ENCODE results near the gene NR4A3. TPM values are rescaled to one million over a fixed set of nuclear protein-coding genes. Genes with fewer than 3 reads are reported as not detected.
A peak's percentile ranks its signal among the peaks of the same experiment; 100 is the strongest.

Gene NR4A3
- total and polyA plus RNA-seq, 11 donors: 1.5 to 27.8 (median 9.9) TPM

GRCh38 chr9:99823681-99824377, 2.1 kb downstream of the NR4A3 start:
- TF ChIP-seq CTCF (IDR thresholded peaks at IDR 0.05) (no peak), POLR2A (IDR thresholded peaks at IDR 0.05) (no peak)
- DNase-seq: peak; percentile 39 to 73 (median 51)
- no peak for ATAC-seq
- WGBS, 4 donors: 1 to 2% (median 1%) methylated on average over 32 to 47 of the region's 47 CpGs
- H3K27me3 ChIP-seq: peaks cover 5 to 49% (median 11%) of the 10 kb centered on the region in 9 donors
- peaks cover 0 to 7% (median 0%) of the 10 kb centered on the region in 9 donors for H3K36me3 ChIP-seq
- intact Hi-C loops (cut with DNase I): loop anchor here in 9 of 10 donors (5.0 to 10.0 kb wide), 10 partner anchors 83 to 602 kb away; partner anchors contain the start of genes STX17 (in 6 of the 9), ALG2 (in 2 of the 9), SEC61B (in 2 of the 9) and MSANTD3 (in 1 of the 9)
- peak overlapping the region; percentile 46 to 95 (median 88) for H3K4me3 ChIP-seq
- peaks cover 0 to 34% (median 15%) of the 10 kb centered on the region in 12 donors for H3K4me1 ChIP-seq
- H3K27ac ChIP-seq: peak overlapping the region in 8 of 12 donors; percentile 97 to 100 (median 99)
- H3K9me3 ChIP-seq: no peaks in the 10 kb centered on the region

- peak overlapping the region in 3 of 12 donors; percentile 98 to 100 (median 99) for H3K27ac ChIP-seq
Measured at GRCh38 chr9:99824378-99825171, 2.9 kb downstream of the NR4A3 start.

GRCh38 chr9:99825172-99826046, 3.7 kb downstream of the NR4A3 start:
- ATAC-seq: no peak
- Histone ChIP-seq H3K9me3 (no peaks in the 10 kb centered on the region), H3K27ac (no peak overlapping the region), H3K4me3 (peak overlapping the region in 10 of 12 donors; percentile 66 to 95 (median 88)), H3K4me1 (peaks cover 0 to 31% (median 12%) of the 10 kb centered on the region in 12 donors), H3K27me3 (peaks cover 5 to 64% (median 11%) of the 10 kb centered on the region in 9 donors), H3K36me3 (peaks cover 0 to 8% (median 0%) of the 10 kb centered on the region in 9 donors)
- peak in 1 of 5 donors; percentile 23 for DNase-seq
- WGBS, 4 donors: 50 to 66% (median 56%) methylated on average over 44 of the region's 44 CpGs
- TF ChIP-seq CTCF (IDR thresholded peaks at IDR 0.05) (no peak), POLR2A (IDR thresholded peaks at IDR 0.05) (no peak)
- intact Hi-C loops (cut with DNase I): loop anchor here in 5 of 10 donors (5.0 to 10.0 kb wide), 6 partner anchors 77 to 601 kb away; partner anchors contain the start of genes ALG2 (in 1 of the 5), MSANTD3 (in 1 of the 5) and SEC61B (in 1 of the 5)

More at GRCh38 chr9:99824378-99825171, 2.9 kb downstream of the NR4A3 start:
- H3K9me3 ChIP-seq: no peaks in the 10 kb centered on the region
- peak overlapping the region; percentile 46 to 95 (median 88) for H3K4me3 ChIP-seq
- H3K27me3 ChIP-seq: peaks cover 5 to 56% (median 11%) of the 10 kb centered on the region in 9 donors
- 22 to 54% (median 26%) methylated on average over 22 to 56 of the region's 56 CpGs for WGBS, 4 donors
- ATAC-seq: no peak
- H3K4me1 ChIP-seq: peaks cover 0 to 31% (median 13%) of the 10 kb centered on the region in 12 donors
- H3K36me3 ChIP-seq: peaks cover 0 to 7% (median 0%) of the 10 kb centered on the region in 9 donors
- intact Hi-C loops (cut with DNase I): loop anchor here (5.0 to 10.0 kb wide), 11 partner anchors 78 to 602 kb away; partner anchors contain the start of genes STX17 (in 6 of the 10), ALG2 (in 2 of the 10), SEC61B (in 2 of the 10) and MSANTD3 (in 1 of the 10)
- DNase-seq: peak in 4 of 5 donors; percentile 24 to 49 (median 32)
- TF ChIP-seq POLR2A (IDR thresholded peaks at IDR 0.05) (no peak), CTCF (IDR thresholded peaks at IDR 0.05) (peak in 11 of 12 donors; percentile 6 to 53 (median 39))

Measured in heart left ventricle (tissue), 16 donors.